ENCODE measurements around the gene CHD9NB.
"Not testable (repeated sequence)": the region's sequence is repeated elsewhere in the genome, so short reads cannot be mapped to it uniquely, and the experiment has no call there.

CHD9NB gene

GRCh38 chr16:53082509-53082908 is 29.8 kb upstream of the CHD9NB start:
- H3K27ac ChIP-seq (ENCODE audit: low read length) = no peak overlapping the region
- no peak for DNase-seq (ENCODE audit: low read depth, low spot score)
- no peak overlapping the region for H3K4me3 ChIP-seq (ENCODE audit: low read length)
- H3K4me1 ChIP-seq (ENCODE audit: control insufficient read depth, insufficient read depth, low read length) = peaks cover 10% of the 10 kb centered on the region; the same call in 1 of the 2 replicates
- no CpG with 5 or more reads among the region's 4 CpGs for WGBS (ENCODE audit: insufficient coverage, insufficient read length)
- H3K36me3 ChIP-seq (ENCODE audit: control insufficient read depth, insufficient read depth, low read length) = no peaks in the 10 kb centered on the region
- H3K27me3 ChIP-seq (ENCODE audit: control insufficient read depth, insufficient read depth, low read length) = no peaks in the 10 kb centered on the region
- no peaks in the 10 kb centered on the region for H3K9me3 ChIP-seq (ENCODE audit: control insufficient read depth, insufficient read depth, low read length)

- Histone ChIP-seq H3K9me3 (ENCODE audit: control insufficient read depth, insufficient read depth, low read length) (no peaks in the 10 kb centered on the region), H3K36me3 (ENCODE audit: control insufficient read depth, insufficient read depth, low read length) (no peaks in the 10 kb centered on the region), H3K4me3 (ENCODE audit: low read length) (no peak overlapping the region), H3K4me1 (ENCODE audit: control insufficient read depth, insufficient read depth, low read length) (peaks cover 10% of the 10 kb centered on the region; the same call in 1 of the 2 replicates), H3K27ac (ENCODE audit: low read length) (no peak overlapping the region), H3K27me3 (ENCODE audit: control insufficient read depth, insufficient read depth, low read length) (no peaks in the 10 kb centered on the region)
- WGBS (ENCODE audit: insufficient coverage, insufficient read length) = no CpG with 5 or more reads among the region's 3 CpGs
- DNase-seq (ENCODE audit: low read depth, low spot score) = no peak
Measured at GRCh38 chr16:53081686-53082407, 29.1 kb upstream of the CHD9NB start.

DNA sequence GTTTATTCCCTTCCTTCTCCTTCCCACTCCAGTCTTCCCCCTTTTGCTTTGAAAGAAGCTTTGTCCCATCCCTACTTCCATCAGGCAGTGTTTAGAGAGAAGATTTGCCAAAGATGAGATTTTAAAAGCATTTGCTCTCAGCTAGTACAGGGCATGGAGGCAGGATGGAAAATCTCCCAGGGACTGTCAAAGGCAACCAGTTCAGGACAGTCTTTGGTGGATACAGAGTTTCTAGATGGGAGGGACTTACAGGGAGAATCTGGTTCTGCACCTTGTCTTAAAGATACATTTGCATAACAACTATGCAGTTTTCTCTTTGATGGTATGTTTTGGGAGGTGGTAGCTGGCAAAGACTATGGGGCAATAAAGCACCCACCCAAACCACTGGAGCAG is 28.3 kb upstream of the CHD9NB start:
- Histone ChIP-seq H3K4me1 (ENCODE audit: control insufficient read depth, insufficient read depth, low read length) (peaks cover 10% of the 10 kb centered on the region; the same call in 1 of the 2 replicates), H3K27me3 (ENCODE audit: control insufficient read depth, insufficient read depth, low read length) (no peaks in the 10 kb centered on the region), H3K9me3 (ENCODE audit: control insufficient read depth, insufficient read depth, low read length) (no peaks in the 10 kb centered on the region), H3K4me3 (ENCODE audit: low read length) (no peak overlapping the region), H3K36me3 (ENCODE audit: control insufficient read depth, insufficient read depth, low read length) (no peaks in the 10 kb centered on the region), H3K27ac (ENCODE audit: low read length) (no peak overlapping the region)
- no peak for DNase-seq (ENCODE audit: low read depth, low spot score)

GRCh38 chr16:53080345-53081031 is 27.8 kb upstream of the CHD9NB start:
- Histone ChIP-seq H3K27me3 (ENCODE audit: control insufficient read depth, insufficient read depth, low read length) (no peaks in the 10 kb centered on the region), H3K27ac (ENCODE audit: low read length) (no peak overlapping the region), H3K4me1 (ENCODE audit: control insufficient read depth, insufficient read depth, low read length) (peaks cover 10% of the 10 kb centered on the region; the same call in 1 of the 2 replicates), H3K9me3 (ENCODE audit: control insufficient read depth, insufficient read depth, low read length) (no peaks in the 10 kb centered on the region), H3K36me3 (ENCODE audit: control insufficient read depth, insufficient read depth, low read length) (no peaks in the 10 kb centered on the region), H3K4me3 (ENCODE audit: low read length) (no peak overlapping the region)
- DNase-seq (ENCODE audit: low read depth, low spot score) = no peak
- WGBS (ENCODE audit: insufficient coverage, insufficient read length) = no CpG with 5 or more reads among the region's 8 CpGs

DNA sequence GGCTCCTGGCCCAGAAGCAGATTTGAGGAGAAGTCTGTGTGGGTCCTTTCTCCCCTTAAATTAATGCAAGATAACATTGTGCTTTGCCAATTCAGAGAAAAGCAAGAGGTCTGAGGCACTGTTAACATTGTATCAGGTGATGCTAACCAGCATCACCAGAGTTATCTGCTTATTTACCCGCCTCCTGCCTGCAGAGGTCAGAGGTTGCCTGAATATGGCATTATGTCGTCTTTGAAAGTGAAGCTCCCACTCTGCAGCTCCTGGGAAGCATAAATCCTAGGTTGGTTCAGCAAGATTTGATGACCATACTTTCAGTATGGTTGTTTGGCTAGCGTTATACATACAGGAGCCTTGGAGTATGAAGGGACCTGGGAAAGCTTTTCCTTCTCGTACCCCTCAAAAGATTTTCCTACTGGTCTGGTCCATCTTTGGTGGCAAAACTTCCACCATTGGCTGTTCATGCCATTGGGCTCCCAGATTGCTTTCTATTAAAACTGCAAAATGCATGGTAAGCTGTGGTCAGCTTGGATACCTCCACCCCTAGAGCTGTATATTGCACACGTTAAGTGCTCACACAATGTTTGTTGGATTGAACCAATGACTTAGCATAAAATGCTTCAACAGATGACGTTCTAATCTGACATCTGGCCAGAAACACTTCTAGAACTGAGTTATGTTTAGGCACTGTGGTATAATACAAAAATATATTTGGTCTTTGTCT is 26.2 kb upstream of the CHD9NB start:
- Histone ChIP-seq H3K9me3 (ENCODE audit: control insufficient read depth, insufficient read depth, low read length) (no peaks in the 10 kb centered on the region; the same call in 1 of the 2 replicates), H3K27me3 (ENCODE audit: control insufficient read depth, insufficient read depth, low read length) (no peaks in the 10 kb centered on the region), H3K4me3 (ENCODE audit: low read length) (no peak overlapping the region), H3K4me1 (ENCODE audit: control insufficient read depth, insufficient read depth, low read length) (peaks cover 8% of the 10 kb centered on the region; the same call in 1 of the 2 replicates), H3K27ac (ENCODE audit: low read length) (no peak overlapping the region), H3K36me3 (ENCODE audit: control insufficient read depth, insufficient read depth, low read length) (no peaks in the 10 kb centered on the region)
- no peak for DNase-seq (ENCODE audit: low read depth, low spot score)
- no CpG with 5 or more reads among the region's 6 CpGs for WGBS (ENCODE audit: insufficient coverage, insufficient read length)

- H3K27ac ChIP-seq (ENCODE audit: low read length) = no peak overlapping the region
- H3K4me1 ChIP-seq (ENCODE audit: control insufficient read depth, insufficient read depth, low read length) = peaks cover 8% of the 10 kb centered on the region; the same call in 1 of the 2 replicates
Measured at GRCh38 chr16:53078247-53078646, 25.6 kb upstream of the CHD9NB start.

GRCh38 chr16:53075461-53075860 is 22.8 kb upstream of the CHD9NB start:
- not testable (repeated sequence) for H3K4me1 ChIP-seq (ENCODE audit: control insufficient read depth, insufficient read depth, low read length); H3K27ac ChIP-seq (ENCODE audit: low read length); H3K9me3 ChIP-seq (ENCODE audit: control insufficient read depth, insufficient read depth, low read length); DNase-seq (ENCODE audit: low read depth, low spot score); H3K4me3 ChIP-seq (ENCODE audit: low read length); H3K36me3 ChIP-seq (ENCODE audit: control insufficient read depth, insufficient read depth, low read length); H3K27me3 ChIP-seq (ENCODE audit: control insufficient read depth, insufficient read depth, low read length)
- WGBS (ENCODE audit: insufficient coverage, insufficient read length) = no CpG with 5 or more reads among the region's 7 CpGs

More at GRCh38 chr16:53078247-53078646, 25.6 kb upstream of the CHD9NB start:
- Histone ChIP-seq H3K36me3 (ENCODE audit: control insufficient read depth, insufficient read depth, low read length) (no peaks in the 10 kb centered on the region), H3K27me3 (ENCODE audit: control insufficient read depth, insufficient read depth, low read length) (no peaks in the 10 kb centered on the region), H3K9me3 (ENCODE audit: control insufficient read depth, insufficient read depth, low read length) (no peaks in the 10 kb centered on the region; the same call in 1 of the 2 replicates), H3K4me3 (ENCODE audit: low read length) (no peak overlapping the region)
- DNase-seq (ENCODE audit: low read depth, low spot score) = no peak
- WGBS (ENCODE audit: insufficient coverage, insufficient read length) = no CpG with 5 or more reads among the region's 2 CpGs

- not testable (repeated sequence) for DNase-seq (ENCODE audit: low read depth, low spot score); H3K9me3 ChIP-seq (ENCODE audit: control insufficient read depth, insufficient read depth, low read length); H3K4me1 ChIP-seq (ENCODE audit: control insufficient read depth, insufficient read depth, low read length); H3K27me3 ChIP-seq (ENCODE audit: control insufficient read depth, insufficient read depth, low read length); H3K4me3 ChIP-seq (ENCODE audit: low read length); H3K36me3 ChIP-seq (ENCODE audit: control insufficient read depth, insufficient read depth, low read length); H3K27ac ChIP-seq (ENCODE audit: low read length)
- no CpG with 5 or more reads among the region's 3 CpGs for WGBS (ENCODE audit: insufficient coverage, insufficient read length)
Measured at GRCh38 chr16:53074296-53074695, 21.6 kb upstream of the CHD9NB start.

DNA sequence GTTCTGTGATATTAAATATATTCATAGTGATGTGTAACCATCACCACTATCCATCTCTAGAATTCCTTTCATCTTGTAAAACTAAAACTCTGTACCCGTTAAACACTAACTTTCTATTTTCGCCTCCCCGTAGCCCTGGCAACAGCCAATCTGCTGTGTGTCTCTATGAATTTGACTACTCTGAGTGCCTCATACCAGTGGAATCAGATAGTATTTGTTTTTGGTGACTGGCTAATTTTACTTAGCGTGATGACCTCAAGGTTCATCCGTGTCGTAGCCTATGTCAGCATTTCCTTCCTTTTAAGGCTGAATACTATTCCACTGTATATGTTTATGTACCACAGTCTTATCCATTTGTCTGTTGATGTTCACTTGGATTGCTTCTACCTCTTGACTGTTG is 20.3 kb upstream of the CHD9NB start:
- H3K27me3 ChIP-seq (ENCODE audit: control insufficient read depth, insufficient read depth, low read length) = no peaks in the 10 kb centered on the region
- H3K4me3 ChIP-seq (ENCODE audit: low read length) = no peak overlapping the region
- no peaks in the 10 kb centered on the region for H3K4me1 ChIP-seq (ENCODE audit: control insufficient read depth, insufficient read depth, low read length)
- WGBS (ENCODE audit: insufficient coverage, insufficient read length) = no CpG with 5 or more reads among the region's 6 CpGs
- no peaks in the 10 kb centered on the region for H3K36me3 ChIP-seq (ENCODE audit: control insufficient read depth, insufficient read depth, low read length)
- DNase-seq (ENCODE audit: low read depth, low spot score) = no peak
- H3K9me3 ChIP-seq (ENCODE audit: control insufficient read depth, insufficient read depth, low read length) = no peaks in the 10 kb centered on the region; the same call in 1 of the 2 replicates
- H3K27ac ChIP-seq (ENCODE audit: low read length) = no peak overlapping the region

DNA sequence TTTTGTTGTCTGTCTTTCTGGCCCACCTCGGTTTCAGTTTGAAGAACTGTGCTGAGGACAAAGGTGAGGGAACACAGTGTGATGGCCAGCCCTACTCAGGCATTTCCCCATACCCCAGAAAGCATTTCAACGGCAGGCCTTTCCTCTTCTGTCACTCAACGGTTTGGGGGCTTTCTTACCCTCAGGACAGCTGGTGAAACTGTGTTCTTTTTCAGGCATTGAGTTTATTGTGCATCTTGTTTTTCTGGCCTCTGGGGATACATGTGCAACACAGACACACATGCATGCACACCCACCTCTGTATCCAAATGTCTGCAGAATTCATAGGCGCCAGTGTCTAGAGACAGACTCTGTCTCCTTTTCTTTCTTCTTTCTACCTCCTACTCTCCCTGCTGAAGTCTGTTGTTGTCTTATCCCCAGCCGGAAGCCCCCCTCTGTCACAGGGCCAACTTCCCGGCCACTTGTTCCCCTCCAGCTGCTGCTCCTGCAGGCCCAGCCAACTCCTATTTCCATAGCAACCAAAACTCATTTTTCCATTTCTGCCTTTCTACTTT is 19.1 kb upstream of the CHD9NB start:
- Histone ChIP-seq H3K27ac (ENCODE audit: low read length) (no peak overlapping the region), H3K9me3 (ENCODE audit: control insufficient read depth, insufficient read depth, low read length) (no peaks in the 10 kb centered on the region; the same call in 1 of the 2 replicates), H3K36me3 (ENCODE audit: control insufficient read depth, insufficient read depth, low read length) (no peaks in the 10 kb centered on the region), H3K4me3 (ENCODE audit: low read length) (no peak overlapping the region), H3K27me3 (ENCODE audit: control insufficient read depth, insufficient read depth, low read length) (no peaks in the 10 kb centered on the region), H3K4me1 (ENCODE audit: control insufficient read depth, insufficient read depth, low read length) (no peaks in the 10 kb centered on the region)
- no CpG with 5 or more reads among the region's 6 CpGs for WGBS (ENCODE audit: insufficient coverage, insufficient read length)
- no peak for DNase-seq (ENCODE audit: low read depth, low spot score)

All from iPS DF 6.9 (cell line).